ENCODE results near the gene SLC13A4. TPM values are rescaled to one million over a fixed set of nuclear protein-coding genes. Genes with fewer than 3 reads are reported as not detected.
A peak's percentile ranks its signal among the peaks of the same experiment; 100 is the strongest.
"Not testable (repeated sequence)": the region's sequence is repeated elsewhere in the genome, so short reads cannot be mapped to it uniquely, and the experiment has no call there.

Gene SLC13A4
- total RNA-seq, 2 experiments from 2014 or later: not detected

DNA sequence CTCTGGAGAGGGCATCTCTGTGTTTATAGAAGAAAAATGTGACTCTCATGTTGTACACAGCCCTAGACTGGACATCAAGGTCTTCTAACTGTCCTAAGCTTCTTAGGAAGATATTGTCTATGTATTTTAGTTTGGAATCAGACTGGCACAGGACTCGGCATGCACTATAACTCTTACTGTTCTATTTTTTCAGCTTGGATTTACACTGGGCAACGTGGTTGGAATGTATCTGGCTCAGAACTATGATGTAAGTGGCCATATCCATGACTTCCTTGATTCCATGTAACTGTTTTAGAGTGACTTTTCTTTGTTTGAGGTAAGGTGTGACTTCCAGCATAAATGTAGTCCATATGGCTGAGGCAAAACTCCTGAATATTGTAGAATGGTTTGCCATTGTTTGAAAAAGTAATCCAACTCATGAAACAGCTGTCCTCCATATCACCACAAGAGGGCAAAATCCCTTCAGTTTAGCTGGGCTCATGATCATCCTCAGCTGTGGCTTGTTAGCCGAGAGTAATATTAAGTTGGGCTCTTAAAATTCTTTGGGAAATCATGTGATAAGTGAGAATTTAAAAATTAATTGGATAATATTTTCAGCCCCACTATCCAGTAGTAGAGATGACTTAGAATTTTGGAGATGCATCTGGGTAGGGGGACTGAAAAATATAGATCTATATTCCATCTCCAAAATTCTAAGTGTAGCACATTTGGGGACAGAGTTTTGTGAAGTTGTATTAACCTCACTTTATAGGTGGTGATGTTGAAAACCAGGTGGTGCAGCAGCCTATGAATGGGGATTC is 55.2 kb downstream of the SLC13A4 start:
- DNase-seq (ENCODE audit: low spot score): peak; percentile 50
- Histone ChIP-seq H4K20me1 (ENCODE audit: insufficient read depth, low read length) (no peaks in the 10 kb centered on the region), H3K4me1 (ENCODE audit: insufficient read depth, low read length, poor library complexity, severe bottlenecking) (no peaks in the 10 kb centered on the region), H3K9me3 (ENCODE audit: low read length) (peaks cover 16% of the 10 kb centered on the region), H3K79me2 (ENCODE audit: insufficient read depth, low read depth, low read length) (no peaks in the 10 kb centered on the region), H3K36me3 (ENCODE audit: insufficient read depth, low read length) (peaks cover 33% of the 10 kb centered on the region), H2AFZ (ENCODE audit: low read length) (no peak overlapping the region), H3K4me2 (ENCODE audit: low read length) (no peak overlapping the region), H3K4me3 (ENCODE audit: low read depth, low read length, poor library complexity, severe bottlenecking) (no peak overlapping the region), H3K9me2 (ENCODE audit: insufficient read depth, low read length) (no peaks in the 10 kb centered on the region), H3K27ac (ENCODE audit: low read depth, low read length, poor library complexity, severe bottlenecking) (no peak overlapping the region)
- ChIA-PET CTCF (ENCODE audit: unreplicated experiment) (no interaction called here), POLR2A (interaction anchor here (1.0 kb wide), 1 partner anchor 11 kb away, joined by 3 read pairs; no protein-coding TSS in a partner anchor)
- no peak for TF ChIP-seq EZH2phosphoT487 (IDR thresholded peaks at IDR 0.05; ENCODE audit: borderline replicate concordance, low read depth, low read length)
- TF ChIP-seq, protein P1, sequence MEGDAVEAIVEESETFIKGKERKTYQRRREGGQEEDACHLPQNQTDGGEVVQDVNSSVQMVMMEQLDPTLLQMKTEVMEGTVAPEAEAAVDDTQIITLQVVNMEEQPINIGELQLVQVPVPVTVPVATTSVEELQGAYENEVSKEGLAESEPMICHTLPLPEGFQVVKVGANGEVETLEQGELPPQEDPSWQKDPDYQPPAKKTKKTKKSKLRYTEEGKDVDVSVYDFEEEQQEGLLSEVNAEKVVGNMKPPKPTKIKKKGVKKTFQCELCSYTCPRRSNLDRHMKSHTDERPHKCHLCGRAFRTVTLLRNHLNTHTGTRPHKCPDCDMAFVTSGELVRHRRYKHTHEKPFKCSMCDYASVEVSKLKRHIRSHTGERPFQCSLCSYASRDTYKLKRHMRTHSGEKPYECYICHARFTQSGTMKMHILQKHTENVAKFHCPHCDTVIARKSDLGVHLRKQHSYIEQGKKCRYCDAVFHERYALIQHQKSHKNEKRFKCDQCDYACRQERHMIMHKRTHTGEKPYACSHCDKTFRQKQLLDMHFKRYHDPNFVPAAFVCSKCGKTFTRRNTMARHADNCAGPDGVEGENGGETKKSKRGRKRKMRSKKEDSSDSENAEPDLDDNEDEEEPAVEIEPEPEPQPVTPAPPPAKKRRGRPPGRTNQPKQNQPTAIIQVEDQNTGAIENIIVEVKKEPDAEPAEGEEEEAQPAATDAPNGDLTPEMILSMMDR (conservative IDR thresholded peaks at IDR 0.05; ENCODE audit: low read length): peak; percentile 91
- intact Hi-C loops (cut with micrococcal nuclease; ENCODE audit: unreplicated experiment): loop anchor here (10.0 kb wide), 1 partner anchor 332 kb away; no protein-coding TSS in a partner anchor
- no TSS peak for BruUV-seq (replicated peaks)

DNA sequence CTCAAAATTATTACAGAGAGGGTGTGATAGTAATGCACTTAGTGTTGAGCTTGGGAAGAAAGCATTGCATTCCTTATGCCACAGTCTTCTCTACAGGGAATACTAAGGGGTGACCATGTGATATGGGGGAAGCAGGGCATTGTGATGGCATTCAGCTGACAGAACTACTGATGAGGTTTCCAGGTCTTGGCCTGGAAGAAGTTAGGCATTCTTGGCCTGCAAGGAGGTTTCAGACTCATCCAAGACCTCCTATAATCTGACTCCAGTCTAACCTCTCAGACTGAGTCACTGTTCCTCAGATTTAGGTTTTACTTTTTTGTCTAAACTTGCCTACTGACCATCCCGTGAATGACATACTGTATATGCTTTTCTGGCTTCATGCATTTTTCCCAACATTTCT is 57.8 kb downstream of the SLC13A4 start:
- Histone ChIP-seq H3K4me3 (ENCODE audit: low read depth, low read length, poor library complexity, severe bottlenecking) (no peak overlapping the region), H4K20me1 (ENCODE audit: insufficient read depth, low read length) (no peaks in the 10 kb centered on the region), H3K27ac (ENCODE audit: low read depth, low read length, poor library complexity, severe bottlenecking) (no peak overlapping the region), H3K79me2 (ENCODE audit: insufficient read depth, low read depth, low read length) (no peaks in the 10 kb centered on the region), H3K9me2 (ENCODE audit: insufficient read depth, low read length) (no peaks in the 10 kb centered on the region), H3K4me1 (ENCODE audit: insufficient read depth, low read length, poor library complexity, severe bottlenecking) (no peaks in the 10 kb centered on the region), H3K9me3 (ENCODE audit: low read length) (peaks cover 16% of the 10 kb centered on the region), H3K4me2 (ENCODE audit: low read length) (no peak overlapping the region), H3K36me3 (ENCODE audit: insufficient read depth, low read length) (peaks cover 33% of the 10 kb centered on the region), H2AFZ (ENCODE audit: low read length) (no peak overlapping the region)
- no peak for TF ChIP-seq EZH2phosphoT487 (IDR thresholded peaks at IDR 0.05; ENCODE audit: borderline replicate concordance, low read depth, low read length)
- TF ChIP-seq, protein P1 (conservative IDR thresholded peaks at IDR 0.05; ENCODE audit: low read length): no peak
- DNase-seq (ENCODE audit: low spot score): no peak
- intact Hi-C loops (cut with micrococcal nuclease; ENCODE audit: unreplicated experiment): loop anchor here (10.0 kb wide), 1 partner anchor 335 kb away; no protein-coding TSS in a partner anchor
- CTCF ChIA-PET (ENCODE audit: unreplicated experiment): no interaction called here
- POLR2A ChIA-PET: interaction anchor here (0.7 kb wide), 1 partner anchor 1593 kb away, joined by 3 read pairs; no protein-coding TSS in a partner anchor
- BruUV-seq (replicated peaks): no TSS peak

DNA sequence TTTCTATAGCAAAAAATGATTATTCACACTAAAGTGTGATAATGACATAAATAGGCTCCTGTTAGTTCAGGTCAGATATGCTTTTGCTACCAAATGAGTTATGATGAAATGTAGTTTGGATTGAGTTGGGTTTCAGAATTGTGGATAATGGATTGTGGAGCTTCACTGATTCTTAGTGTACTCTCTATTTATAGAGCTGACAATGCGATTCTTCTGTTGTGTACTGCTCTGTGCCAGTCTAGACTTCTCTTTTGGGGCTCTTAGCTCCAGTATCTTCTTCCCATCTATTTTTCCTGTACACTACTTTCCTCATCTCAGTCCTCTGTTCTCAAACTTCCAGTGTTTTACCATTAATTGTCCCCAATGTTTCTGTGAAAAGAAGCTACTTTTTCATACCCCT is 58.2 kb downstream of the SLC13A4 start:
- POLR2A ChIA-PET: interaction anchor here (0.6 kb wide), 1 partner anchor 1847 kb away, joined by 3 read pairs; no protein-coding TSS in a partner anchor
- Histone ChIP-seq H3K9me3 (ENCODE audit: low read length) (peaks cover 16% of the 10 kb centered on the region), H3K4me2 (ENCODE audit: low read length) (no peak overlapping the region), H2AFZ (ENCODE audit: low read length) (no peak overlapping the region), H3K4me3 (ENCODE audit: low read depth, low read length, poor library complexity, severe bottlenecking) (no peak overlapping the region), H3K9me2 (ENCODE audit: insufficient read depth, low read length) (no peaks in the 10 kb centered on the region), H3K27ac (ENCODE audit: low read depth, low read length, poor library complexity, severe bottlenecking) (no peak overlapping the region), H4K20me1 (ENCODE audit: insufficient read depth, low read length) (no peaks in the 10 kb centered on the region), H3K79me2 (ENCODE audit: insufficient read depth, low read depth, low read length) (no peaks in the 10 kb centered on the region), H3K36me3 (ENCODE audit: insufficient read depth, low read length) (peaks cover 33% of the 10 kb centered on the region), H3K4me1 (ENCODE audit: insufficient read depth, low read length, poor library complexity, severe bottlenecking) (no peaks in the 10 kb centered on the region)
- BruUV-seq (replicated peaks): no TSS peak
- intact Hi-C loops (cut with micrococcal nuclease; ENCODE audit: unreplicated experiment): loop anchor here (10.0 kb wide), 2 partner anchors 335 to 685 kb away; partner anchors contain the start of gene AGBL3
- CTCF ChIA-PET (ENCODE audit: unreplicated experiment): no interaction called here
- TF ChIP-seq EZH2phosphoT487 (IDR thresholded peaks at IDR 0.05; ENCODE audit: borderline replicate concordance, low read depth, low read length): no peak
- TF ChIP-seq, protein P1 (conservative IDR thresholded peaks at IDR 0.05; ENCODE audit: low read length): no peak
- no peak for DNase-seq (ENCODE audit: low spot score)

DNA sequence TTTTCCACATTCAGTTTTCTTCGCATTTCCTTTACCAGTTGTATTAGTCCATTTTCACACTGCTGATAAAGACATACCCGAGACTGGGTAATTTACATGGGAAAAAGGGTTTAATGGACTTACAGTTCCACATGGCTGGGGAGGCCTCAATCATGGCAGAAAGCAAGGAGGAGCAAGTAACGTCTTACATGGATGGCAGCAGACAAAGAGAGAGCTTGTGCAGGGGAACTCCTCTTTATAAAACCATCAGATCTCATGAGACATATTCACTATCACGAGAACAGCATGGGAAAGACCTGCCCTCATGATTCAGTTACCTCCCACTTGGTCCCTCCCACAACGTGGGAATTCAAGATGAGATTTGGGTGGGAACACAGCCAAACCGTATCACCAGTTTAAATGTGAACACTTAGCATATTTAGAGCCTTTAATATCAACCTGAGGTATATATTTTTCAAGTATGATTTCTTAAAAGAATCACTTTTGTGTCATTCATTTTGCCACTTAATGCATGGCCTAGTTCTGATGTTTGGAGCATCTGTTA is 59.1 kb downstream of the SLC13A4 start:
- BruUV-seq (replicated peaks); H3K4me2 ChIP-seq (ENCODE audit: low read length); H3K4me1 ChIP-seq (ENCODE audit: insufficient read depth, low read length, poor library complexity, severe bottlenecking); CTCF ChIA-PET (ENCODE audit: unreplicated experiment); H3K79me2 ChIP-seq (ENCODE audit: insufficient read depth, low read depth, low read length); POLR2A ChIA-PET; H4K20me1 ChIP-seq (ENCODE audit: insufficient read depth, low read length); H3K27ac ChIP-seq (ENCODE audit: low read depth, low read length, poor library complexity, severe bottlenecking); H2AFZ ChIP-seq (ENCODE audit: low read length); H3K4me3 ChIP-seq (ENCODE audit: low read depth, low read length, poor library complexity, severe bottlenecking); DNase-seq (ENCODE audit: low spot score); H3K9me2 ChIP-seq (ENCODE audit: insufficient read depth, low read length): not testable (repeated sequence)
- H3K9me3 ChIP-seq (ENCODE audit: low read length): peaks cover 16% of the 10 kb centered on the region
- intact Hi-C loops (cut with micrococcal nuclease; ENCODE audit: unreplicated experiment): loop anchor here (10.0 kb wide), 1 partner anchor 684 kb away; the partner anchor contains the start of gene AGBL3
- peaks cover 25% of the 10 kb centered on the region for H3K36me3 ChIP-seq (ENCODE audit: insufficient read depth, low read length)

All from OCI-LY7 (cell line).